Epithelial cell of proximal tubule (primary cell): ENCODE results near the gene ZNF488. TPM values are rescaled to one million over a fixed set of nuclear protein-coding genes. Genes with fewer than 3 reads are reported as not detected.

Experiments
- DNase-seq: peaks from one replicate; pipeline ENCODE4 v3.0.0-alpha.2; 2011; ENCODE audit warnings: low read depth
- H3K4me3 ChIP-seq: 2 replicates; pipeline ENCODE4 v1.5.1; 2011; ENCODE audit warnings: low read depth, mild to moderate bottlenecking, low read length
- CTCF ChIP-seq: conservative IDR thresholded peaks from 2 replicates; pipeline ENCODE4 v1.5.1; 2012; ENCODE audit warnings: low read depth, mild to moderate bottlenecking, low read length
- total RNA-seq: library from RNA; depleted of rRNA; stranded (reverse); fragments of >200 nt; gene quantifications from 2 replicates; pipeline ENCODE4 v1.2.3, GENCODE V29; 2015

The ZNF488 gene
- total RNA-seq, 1 donor from 2014 or later, result 0.63 TPM

DNA sequence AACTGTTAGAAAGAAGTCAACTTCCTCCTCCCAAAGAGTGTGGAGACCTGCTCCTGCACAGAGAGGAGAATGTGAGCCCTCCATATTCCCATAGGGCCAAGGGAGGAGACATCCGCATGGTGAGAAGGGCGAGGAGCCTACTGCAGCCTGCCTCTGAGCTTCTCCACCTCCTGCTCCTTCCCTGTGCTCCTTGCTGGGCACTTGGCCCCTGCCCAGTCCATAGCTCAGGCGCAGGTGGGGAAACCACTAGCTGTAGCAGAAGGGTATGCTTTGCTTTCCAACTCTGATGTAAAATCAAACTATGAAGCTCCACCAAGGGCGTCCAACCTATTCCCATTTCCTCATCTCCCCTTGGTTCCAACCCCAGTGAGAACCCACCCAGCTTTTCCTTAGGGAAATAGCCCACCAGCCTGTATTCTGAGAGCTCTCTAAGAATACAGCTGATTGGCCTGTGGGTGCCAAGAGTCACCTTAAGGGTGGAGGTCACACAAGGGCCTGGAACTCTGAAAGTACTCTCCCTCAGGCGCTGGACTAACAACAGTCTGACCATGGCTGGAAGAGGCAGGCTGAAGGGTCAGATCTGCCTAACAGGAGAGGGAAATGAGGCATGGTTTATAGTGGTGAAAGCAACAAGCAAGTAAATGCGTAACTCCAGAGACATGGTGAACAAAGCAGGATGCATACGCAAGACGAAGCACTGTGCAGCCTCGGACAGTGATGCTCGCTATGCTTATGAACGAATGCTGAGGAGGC is 13.9 kb downstream of the ZNF488 start:
- TF ChIP-seq CTCF, result no peak
- no peak for DNase-seq
- no peak overlapping the region for H3K4me3 ChIP-seq

DNA sequence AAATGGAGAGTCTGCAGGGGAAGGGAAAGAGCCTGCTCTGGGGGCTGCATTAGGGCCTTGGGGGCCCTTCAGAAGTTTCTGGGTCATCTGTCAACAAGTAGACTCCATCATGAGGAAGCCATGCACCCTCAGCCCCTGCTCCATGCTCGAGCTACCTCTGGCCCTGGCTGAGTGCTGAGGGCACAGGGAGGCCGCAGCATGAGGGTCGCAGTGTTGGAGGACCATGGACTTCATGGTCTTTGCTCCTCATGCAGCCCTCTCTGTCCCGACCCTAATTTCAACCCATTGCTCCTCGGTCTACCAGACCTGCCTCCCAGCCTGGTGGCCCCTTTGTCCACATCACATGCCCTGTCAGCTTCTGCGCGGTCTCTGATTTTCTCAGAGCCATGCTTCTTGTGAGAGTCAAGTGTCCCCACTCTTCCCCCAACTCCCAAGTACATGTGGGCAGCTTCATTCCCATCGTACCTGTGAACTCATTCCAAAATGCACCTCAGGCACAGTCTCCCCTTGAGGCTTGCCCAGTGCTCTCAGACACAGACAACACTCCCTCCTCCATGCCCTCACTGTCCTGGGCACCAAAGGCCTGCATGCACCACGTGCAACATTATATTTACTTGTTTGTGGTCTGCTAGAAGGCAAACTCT is 14.7 kb downstream of the ZNF488 start:
- no peak for DNase-seq
- no peak overlapping the region for H3K4me3 ChIP-seq
- TF ChIP-seq CTCF, result no peak

- TF ChIP-seq CTCF, result no peak
Measured at GRCh38 chr10:47368431-47369180, 15.5 kb downstream of the ZNF488 start.

DNA sequence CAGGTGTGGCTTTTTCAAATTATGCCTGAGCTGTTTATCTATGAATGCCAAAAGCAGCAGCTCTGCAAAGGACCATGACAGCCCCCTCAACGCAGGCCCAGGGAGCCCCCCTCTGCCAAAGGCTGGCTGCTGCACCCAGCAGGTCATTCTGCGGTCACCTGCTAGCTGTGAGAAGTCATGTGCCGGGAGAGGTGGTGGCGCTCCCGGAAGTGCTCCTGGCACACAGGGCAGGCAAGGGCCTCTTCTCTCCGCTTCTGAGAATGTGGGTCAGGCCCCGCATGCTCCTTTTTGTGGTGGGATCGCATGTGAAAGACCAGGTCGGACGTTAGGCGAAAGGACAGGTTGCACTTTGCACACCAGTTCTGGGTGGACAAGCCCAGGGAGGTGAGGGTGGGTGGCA is 16.4 kb downstream of the ZNF488 start:
- TF ChIP-seq CTCF, result no peak
- H3K4me3 ChIP-seq, result no peak overlapping the region
- DNase-seq, result no peak

More at GRCh38 chr10:47368431-47369180, 15.5 kb downstream of the ZNF488 start:
- no peak overlapping the region for H3K4me3 ChIP-seq
- DNase-seq, result no peak

DNA sequence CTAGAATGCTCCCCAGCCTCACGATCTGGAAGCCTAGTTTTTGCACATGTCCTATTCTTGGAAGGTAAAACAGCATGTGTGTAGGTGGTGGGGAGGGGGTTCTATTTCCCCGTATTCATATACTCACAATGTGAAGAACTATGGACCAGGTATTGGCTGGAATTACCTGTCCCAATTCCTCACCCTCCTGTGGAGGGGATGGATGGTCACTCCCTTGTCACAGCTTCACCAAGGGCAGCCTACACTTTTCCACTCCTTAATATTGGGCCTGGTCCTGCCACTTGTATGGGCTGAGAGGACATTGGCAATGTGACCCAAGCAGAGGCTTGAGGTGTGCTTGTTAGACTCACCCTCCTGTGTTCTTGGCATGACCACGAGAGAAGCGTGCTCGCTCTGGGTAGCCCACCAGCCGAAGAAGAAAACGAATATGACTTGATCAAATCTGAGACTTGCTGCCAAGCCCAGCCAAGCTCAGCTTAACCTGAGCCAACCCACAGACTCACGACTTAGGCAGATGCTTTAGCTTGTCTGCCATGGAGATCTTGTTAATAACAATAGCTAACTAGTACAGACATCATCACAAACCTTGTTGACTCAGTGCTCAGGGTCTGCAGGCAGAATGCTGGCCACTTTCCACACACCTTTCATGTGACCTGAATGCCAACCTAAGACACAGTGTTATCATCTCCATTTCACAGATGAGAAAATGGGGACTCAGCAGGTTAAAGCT is 17.2 kb downstream of the ZNF488 start:
- no peak overlapping the region for H3K4me3 ChIP-seq
- DNase-seq, result no peak
- no peak for TF ChIP-seq CTCF

GRCh38 chr10:47366181-47366631 is 17.9 kb downstream of the ZNF488 start:
- TF ChIP-seq CTCF, result no peak
- no peak for DNase-seq
- no peak overlapping the region for H3K4me3 ChIP-seq
